ENCODE measurements around the gene HOXB9.

The HOXB9 gene

DNA sequence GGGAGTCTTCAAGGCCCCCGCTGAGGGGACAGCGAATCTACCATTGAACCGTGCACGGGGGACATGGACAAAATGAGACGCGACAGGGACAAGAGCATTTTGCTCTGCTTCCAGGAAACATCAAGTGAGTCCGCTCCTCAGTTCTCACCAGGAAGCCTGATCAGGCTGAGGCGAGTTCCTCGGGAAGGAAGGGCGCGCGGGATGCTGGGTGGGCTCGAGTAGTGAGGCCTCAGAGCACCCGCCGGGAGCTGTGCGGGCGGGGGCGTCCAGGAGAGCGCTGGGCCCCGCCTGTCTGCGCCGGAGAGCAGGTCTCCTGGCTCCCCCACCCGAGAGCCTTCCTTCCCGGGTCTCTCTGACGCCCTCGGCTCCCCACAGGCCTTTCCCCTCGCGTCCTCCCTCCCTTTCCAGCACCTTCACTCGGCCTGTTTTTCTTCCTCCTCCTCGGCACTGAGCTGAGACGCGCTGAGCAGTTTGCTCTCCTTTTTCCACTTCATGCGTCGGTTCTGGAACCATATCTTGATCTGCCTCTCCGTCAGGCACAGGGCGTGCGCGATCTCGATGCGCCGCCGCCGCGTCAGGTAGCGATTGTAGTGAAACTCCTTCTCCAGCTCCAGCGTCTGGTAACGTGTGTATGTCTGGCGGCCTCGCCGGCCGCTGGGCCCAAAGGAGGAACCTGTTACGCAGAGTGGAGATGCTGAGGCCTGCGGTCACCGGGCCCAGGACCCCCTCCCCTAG, 30.0 kb downstream of the HOXB9 start:
- DNase-seq (ENCODE audit: low spot score) = no peak

- no peak for DNase-seq (ENCODE audit: low spot score)
These were observed 30.7 kb downstream of the HOXB9 start for GRCh38 chr17:48595278-48595999.

DNA sequence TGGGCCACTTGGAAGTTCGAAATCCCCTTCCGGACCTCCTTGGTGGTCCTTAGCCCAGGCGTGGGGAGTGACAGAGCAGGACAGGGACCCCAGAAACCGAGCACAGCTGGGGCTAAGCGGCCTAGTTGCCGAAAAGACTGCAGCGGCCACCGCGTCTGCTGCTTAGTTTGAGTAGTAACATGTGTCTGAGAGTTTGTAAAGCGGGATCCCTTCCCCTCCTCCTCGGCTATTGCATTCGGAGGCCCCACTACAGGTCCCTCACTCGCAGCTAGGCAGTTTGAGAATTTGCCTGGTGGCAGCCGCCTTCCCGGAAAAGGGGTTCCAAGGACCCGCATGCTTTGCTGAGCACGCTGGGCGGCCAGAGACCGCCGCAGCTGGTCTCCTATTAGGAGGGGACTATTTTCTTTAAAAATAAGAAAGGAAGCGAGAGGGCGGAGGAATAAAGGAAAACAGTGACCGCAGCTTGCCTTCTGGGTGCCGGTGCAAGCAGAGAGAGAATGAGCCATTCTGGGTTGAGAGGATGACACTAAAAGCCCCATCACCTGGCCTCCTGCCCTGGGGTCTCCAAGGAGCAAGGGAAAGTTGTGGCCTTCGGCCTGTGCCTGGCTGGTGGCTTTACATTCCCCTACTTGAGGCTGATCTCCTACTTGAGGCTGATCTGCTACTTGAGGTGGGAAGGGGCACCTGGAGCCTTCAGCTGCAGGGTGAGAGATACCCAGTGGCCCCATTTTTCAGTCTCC, 31.4 kb downstream of the HOXB9 start:
- no peak for DNase-seq (ENCODE audit: low spot score)

DNA sequence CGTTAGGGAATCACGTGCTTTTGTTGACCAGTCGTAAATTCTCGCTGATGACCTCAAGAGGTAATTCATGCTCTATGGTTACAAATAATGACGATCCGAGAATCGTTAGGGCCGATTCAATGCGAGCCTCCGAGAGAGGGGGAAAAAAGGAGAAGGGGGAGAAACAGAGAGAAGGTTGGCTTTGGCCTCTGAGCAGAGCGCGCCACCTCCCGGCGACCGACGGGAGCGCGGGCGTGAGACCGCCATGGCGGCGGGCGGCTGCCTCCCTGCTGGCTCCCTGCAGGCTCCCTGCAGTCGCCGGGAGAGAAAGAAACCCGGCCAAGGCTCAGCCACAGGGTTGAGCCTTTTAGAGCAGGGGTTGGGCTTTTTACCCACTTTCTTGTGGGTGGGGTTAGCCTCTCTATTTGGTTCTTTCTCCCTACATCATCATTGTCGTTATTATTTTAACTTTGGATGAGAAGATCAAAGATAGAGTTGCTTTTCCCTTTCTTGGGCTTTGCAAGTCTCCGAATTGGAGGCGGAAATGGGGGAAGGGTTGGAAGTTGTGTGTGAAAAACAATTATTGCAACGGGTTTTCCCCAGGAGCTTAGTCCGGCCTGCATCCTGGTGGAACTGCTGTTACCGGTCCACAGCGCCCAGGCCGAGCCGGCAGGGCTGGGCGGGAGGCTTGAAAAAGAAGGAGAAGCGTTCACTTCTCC, 32.2 kb downstream of the HOXB9 start:
- DNase-seq (ENCODE audit: low spot score) = peak; percentile 92

- no peak for DNase-seq (ENCODE audit: low spot score)
These were observed 32.9 kb downstream of the HOXB9 start, which contains the start of gene HOXB5 for GRCh38 chr17:48593126-48593829. Gene HOXB5, minus strand, starts transcription at chr17:48593779. Its CDS starts 97 bp downstream, at chr17:48593682.

DNA sequence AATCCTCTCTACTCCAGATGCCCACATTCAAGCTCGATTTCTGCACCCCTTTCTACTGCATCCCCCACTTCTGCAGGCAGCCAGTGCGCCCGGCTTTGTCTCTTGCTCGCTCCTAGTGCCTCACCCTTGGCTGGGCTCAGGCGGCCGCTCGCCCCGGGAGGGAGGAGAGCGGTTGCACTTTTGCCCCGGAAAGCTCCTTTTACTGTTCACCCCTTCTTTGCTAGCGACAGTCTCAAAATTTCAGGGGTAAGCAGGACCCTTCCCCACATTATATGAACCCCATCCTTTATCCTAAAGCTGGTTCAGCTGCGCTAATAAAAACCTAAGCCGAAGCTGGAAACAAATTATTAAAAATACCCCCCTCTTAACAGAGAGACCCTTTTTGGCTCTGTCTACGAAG, 33.6 kb downstream of the HOXB9 start:
- no peak for DNase-seq (ENCODE audit: low spot score)

DNA sequence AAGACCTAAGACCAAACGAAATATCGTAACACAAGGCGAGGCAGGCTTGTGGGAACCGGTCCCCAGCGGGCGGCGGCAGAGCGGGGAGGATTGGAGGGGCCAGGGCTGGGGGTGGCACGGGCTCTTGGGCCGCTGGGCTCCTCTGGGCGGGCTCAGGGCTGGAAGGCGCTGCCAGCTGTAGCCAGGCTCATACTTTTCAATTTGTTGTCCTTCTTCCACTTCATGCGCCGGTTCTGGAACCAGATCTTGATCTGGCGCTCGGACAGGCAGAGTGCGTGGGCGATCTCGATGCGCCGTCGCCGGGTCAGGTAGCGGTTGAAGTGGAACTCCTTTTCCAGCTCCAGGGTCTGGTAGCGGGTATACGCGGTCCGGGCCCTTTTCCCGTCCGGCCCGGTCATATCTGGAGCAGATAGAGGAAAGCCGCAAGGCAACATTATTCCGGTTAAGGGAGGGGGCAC, 34.1 kb downstream of the HOXB9 start:
- DNase-seq (ENCODE audit: low spot score) = no peak

DNA sequence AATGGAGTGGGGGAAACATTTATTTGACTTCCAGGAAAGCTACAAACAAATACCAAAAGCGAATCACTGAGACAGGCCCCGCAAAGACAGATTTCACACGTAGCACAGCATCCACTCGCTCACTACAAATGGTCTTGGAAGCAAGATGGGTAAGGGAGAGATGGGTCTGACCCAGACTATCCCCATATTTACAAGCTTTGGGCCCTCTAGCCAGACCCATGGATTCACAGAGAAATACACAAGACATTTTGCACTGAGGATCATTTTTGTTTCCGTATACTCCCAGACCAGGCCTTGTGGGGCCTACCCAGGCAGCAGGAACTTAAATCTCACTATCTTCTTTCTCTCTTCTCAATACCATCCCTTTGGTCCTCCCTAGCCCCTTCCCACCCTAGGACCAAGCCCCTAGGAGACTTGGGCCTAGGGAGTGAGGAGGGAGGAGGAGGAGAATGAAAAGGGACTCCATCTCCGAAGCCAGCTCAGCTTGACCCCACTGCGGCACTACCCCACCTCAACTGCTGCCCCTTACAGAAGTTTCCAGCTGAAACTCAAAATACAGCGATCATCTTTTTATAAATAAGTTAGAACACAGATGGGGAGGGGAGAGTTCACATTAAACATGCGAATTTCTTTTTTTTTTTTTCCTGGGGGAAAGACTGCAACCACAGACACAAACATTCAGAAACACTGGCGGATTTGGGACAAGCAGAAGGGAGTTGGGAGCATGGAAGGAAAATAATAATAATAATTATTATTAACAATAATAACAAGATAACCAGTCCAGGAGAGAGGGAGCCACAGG, 34.7 kb downstream of the HOXB9 start:
- DNase-seq (ENCODE audit: low spot score) = no peak

DNA sequence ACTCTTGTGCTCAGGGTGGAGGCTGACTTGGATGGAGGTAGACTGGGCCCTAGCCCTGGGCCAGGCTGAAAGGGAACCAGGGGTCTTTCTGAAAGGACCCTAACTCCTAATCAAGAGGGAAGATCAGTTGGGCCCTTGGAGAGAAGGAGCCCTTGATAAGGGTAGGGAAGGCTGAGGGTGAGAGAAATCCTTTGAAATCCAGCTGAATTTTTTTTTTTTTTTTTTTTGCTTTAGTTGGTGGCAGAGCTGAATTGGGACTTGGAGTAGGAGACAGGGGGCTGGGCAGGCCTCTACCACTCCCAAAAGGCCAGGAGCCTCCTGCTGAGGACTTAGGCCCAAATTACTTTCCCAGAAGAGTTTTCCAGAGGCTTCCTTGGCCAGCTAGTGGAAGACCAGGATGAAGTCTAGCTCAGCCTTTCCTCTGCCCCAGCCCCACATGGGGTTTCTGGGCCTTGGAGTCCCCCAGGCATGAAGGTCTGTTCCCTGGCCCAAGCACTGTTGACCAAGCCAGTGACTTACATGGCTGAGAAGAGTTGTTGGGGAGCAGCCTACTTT, 35.5 kb downstream of the HOXB9 start:
- no peak for DNase-seq (ENCODE audit: low spot score)

DNA sequence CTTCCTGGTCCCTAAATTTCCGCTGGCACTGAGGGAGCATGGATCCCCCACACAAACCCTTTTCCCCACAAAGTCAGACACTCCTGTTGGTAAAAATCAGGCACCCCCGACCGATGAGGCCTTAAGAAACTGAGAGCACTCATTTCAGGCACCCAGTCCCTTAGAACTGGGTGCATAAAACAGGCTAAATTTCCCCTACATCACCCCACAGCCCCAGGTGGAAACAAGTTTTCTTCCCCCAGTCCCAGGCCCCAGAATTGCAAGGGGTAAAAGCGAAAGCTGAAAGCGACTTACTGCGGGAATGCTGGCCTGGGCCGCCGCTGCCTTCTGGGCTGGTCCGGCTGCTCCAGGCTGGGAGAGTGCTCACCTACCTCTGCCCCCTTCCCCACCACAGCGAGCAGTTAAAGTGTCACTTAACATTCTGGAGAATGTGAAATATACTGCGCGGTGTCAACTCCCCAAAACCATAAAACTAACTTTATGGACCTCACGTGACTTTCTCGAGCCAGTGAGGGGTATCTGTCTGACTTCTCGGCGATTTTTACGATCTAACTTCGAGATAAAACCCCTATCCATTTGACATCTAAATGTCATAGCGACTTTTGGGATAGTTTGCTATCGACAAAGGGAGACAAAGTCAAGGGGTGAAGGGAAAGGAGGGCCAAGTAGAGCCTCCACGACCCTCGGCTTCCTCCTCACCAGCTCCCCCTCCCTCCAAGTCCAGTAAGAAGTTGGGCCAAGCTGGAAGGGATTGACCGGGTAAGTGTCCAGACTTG, 36.1 kb downstream of the HOXB9 start, which contains the start of gene HOXB3:
Gene HOXB3, minus strand, starts transcription at position 411 of the 776 bp plus-strand sequence. CDS start 37,767 bp downstream, outside the sequence.
- DNase-seq (ENCODE audit: low spot score) = no peak

- no peak for DNase-seq (ENCODE audit: low spot score)
These were observed 36.9 kb downstream of the HOXB9 start for GRCh38 chr17:48589060-48589830.

DNA sequence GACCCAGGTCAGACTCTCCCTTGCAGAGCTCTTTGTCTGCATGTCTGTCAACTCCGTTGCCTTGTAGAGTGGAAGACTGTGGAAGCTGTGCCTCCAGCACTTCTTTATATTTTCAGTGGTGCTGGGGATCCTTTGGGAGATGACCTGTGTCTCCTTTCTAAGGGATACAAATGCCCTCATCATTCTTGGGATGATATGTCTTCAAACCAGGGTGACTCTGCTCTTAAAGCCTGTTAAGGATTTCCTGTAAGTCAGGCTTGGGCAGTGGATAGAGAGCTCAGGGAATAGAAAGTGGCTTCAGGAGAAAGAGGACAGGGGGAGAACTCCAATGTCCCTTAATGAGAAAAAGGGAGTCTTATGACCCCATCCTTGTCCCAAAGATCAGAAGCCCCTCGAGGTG, 37.6 kb downstream of the HOXB9 start:
- no peak for DNase-seq (ENCODE audit: low spot score)

DNA sequence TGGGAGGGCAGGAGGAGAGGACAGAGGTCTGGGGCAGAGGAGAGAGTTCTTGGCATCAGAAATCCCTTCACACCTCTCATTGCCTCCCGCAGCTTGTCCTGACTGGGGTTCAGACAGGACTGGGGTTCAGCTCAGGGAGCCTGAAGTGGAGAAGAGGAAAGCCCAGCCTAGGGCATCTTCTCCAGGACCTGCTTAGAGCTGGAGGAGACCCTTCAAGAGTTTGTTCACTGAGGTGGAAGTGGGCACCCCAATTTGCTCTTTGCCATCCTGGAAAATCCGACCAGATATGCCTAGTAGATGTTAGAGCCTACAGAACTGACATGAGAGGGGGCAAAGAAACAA, 38.1 kb downstream of the HOXB9 start:
- DNase-seq (ENCODE audit: low spot score) = no peak

DNA sequence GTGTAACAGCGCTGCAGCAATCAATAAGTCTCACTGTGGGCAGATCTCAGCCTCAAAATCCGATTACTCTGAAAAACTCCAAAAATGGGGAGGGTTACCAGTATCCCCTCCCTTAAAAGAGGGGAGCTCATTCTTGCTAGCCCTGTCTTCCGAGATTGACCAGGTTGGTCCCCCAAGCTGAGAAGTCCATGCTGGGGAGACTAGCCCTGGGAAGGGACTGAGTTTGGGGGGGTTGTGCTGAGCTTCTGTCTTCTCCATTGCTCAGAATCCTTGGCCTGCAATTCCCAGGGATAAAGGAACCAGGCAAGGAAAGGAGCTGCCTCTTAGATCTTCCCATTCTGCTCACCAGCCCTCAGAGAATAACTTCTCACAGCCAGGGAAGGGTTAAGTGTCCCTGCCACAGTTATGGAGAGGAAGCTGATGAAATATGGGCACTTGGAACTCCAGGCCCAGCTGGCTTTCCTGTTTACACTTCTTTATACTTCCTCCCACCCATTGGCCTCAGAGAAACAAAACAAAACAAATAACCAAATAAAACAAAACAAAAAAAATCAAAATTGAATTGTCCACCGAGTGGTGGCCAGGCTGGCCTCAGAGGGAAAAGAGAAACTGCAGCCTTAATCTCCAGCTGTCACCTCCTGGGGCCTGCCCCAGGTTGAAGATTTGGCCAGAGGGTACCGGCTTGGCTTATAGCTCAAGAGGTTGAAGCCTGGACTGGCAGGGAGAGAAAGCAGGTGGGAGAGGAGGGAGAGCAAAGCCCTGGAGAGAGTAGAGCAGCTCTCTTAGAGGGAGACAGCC, 38.7 kb downstream of the HOXB9 start:
- DNase-seq (ENCODE audit: low spot score) = no peak

- no peak for DNase-seq (ENCODE audit: low spot score)
These were observed 39.6 kb downstream of the HOXB9 start for GRCh38 chr17:48586355-48587258.

GRCh38 chr17:48584223-48584741, 41.9 kb downstream of the HOXB9 start:
- no peak for DNase-seq (ENCODE audit: low spot score)

Data from iPS-NIHi11 (cell line).